Measurements from ENCODE around the gene PNLIPRP1.

GRCh38 chr10:116636385-116636784 lies 45.6 kb downstream of the PNLIPRP1 start:
- TF ChIP-seq CTCF (IDR thresholded peaks at IDR 0.05; ENCODE audit: insufficient read depth, low read length, poor library complexity, severe bottlenecking) = no peak
- TF ChIP-seq EZH2phosphoT487 (conservative IDR thresholded peaks at IDR 0.05; ENCODE audit: low read length) = no peak

Measured in SU-DHL-6 (cell line).